ENCODE measurements around the gene ADAMTSL4.

DNA sequence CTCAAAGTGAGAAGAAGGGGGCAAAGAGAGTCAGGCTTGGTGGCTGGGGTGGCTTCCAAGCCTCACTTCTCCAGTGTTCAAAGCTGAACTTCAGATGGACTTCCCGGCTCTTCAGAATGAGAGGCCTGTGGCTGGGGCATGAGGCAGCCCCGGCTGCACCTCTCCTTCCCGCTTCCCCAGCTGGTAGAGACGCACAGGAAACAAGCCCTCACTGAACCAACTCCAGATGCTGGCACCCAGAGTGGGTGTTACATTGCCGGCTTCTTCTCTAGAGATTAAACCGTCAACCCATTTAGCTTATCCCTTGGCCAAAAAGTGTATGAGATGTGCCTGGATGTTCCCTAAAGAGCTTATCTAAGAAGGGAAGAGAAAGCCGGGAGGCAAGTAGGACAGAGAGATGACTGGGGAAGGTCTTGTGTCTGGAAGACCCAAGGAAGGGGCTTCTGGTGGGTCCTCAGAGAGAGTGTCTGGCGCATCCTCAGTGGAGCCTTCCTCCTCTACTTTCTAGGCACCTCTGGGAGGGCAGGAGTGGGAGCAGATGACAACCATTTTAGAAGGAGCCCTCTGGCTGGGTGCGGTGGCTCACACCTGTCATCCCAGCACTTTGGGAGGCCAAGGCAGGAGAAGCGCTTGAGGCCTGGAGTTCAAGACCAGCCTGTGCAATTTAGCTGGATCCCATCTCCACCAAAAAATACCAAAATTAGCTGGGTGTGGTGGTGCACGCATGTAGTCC is 2.0 kb downstream of the ADAMTSL4 start:
- TF ChIP-seq, protein P1, sequence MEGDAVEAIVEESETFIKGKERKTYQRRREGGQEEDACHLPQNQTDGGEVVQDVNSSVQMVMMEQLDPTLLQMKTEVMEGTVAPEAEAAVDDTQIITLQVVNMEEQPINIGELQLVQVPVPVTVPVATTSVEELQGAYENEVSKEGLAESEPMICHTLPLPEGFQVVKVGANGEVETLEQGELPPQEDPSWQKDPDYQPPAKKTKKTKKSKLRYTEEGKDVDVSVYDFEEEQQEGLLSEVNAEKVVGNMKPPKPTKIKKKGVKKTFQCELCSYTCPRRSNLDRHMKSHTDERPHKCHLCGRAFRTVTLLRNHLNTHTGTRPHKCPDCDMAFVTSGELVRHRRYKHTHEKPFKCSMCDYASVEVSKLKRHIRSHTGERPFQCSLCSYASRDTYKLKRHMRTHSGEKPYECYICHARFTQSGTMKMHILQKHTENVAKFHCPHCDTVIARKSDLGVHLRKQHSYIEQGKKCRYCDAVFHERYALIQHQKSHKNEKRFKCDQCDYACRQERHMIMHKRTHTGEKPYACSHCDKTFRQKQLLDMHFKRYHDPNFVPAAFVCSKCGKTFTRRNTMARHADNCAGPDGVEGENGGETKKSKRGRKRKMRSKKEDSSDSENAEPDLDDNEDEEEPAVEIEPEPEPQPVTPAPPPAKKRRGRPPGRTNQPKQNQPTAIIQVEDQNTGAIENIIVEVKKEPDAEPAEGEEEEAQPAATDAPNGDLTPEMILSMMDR (IDR thresholded peaks at IDR 0.05): no peak
- no peak for TF ChIP-seq POLR2A (IDR thresholded peaks at IDR 0.05)
